GM19043 (cell line): ENCODE data around the gene FLRT3.

Experiments
- ATAC-seq: cut with Tn5 transposase; IDR thresholded peaks from one replicate; pipeline ENCODE4 v1.9.1; 2021; ENCODE audit warnings: low read depth; ENCODE audit not compliant: unreplicated experiment

Gene FLRT3

DNA sequence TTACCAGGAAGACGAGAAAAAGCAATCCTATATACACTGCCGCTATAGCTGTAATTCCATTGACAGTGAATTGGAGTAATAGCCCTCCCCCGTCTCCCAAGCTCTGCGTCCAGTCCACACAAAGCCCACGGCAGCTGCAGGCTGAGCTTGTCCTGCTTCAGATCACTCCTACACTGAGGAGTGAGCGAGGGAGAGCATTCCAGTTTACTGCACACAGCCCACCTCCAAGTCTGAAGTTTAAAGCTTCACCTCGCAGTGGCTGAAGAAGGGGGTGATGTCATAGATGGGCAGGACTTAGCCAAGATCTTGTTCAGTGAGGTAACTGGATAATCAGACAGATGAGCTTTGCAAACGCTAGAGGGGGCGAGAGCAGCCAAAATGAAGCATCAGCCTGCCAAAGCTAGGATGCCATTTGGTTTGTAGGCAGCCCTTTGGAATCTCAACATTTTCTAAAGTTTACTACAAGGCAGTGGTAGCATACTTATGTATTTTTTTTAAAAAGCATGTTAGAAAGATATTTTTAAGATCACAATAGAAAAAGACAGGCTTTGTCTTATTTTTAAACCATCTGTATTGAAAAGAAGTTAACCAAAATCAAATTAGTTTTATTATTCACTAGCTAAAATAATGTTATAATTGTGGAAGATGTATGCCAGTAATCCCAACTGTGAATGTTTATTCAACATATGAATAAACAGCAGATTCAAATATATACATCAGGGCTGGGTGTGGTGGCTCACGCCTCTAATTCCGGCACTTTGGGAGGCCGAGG lies at the start of gene FLRT3:
TSS of gene FLRT3 (minus strand) at position 213 of the 772 bp plus-strand sequence. CDS start 10,106 bp downstream, outside the sequence.
- peak; percentile 94 for ATAC-seq

DNA sequence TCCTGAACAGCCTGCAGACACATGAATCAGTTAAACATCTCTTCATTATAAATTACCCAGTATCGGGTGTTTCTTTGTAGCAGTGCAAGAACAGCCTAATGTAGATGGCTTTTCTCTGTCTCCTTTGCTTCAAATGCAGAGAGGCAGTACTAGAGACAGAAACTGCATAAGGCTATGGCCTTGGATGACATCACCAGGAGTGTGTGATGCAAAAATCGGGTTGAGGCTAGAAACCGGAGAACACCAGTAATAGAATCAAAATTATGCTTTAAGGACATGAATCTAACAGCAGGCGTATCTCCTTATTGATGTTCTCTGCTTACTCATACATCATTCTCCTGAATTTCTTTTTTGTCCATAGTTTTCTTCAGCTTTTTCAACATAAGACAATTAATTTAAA lies 49.3 kb upstream of the FLRT3 start:
- ATAC-seq, result no peak

DNA sequence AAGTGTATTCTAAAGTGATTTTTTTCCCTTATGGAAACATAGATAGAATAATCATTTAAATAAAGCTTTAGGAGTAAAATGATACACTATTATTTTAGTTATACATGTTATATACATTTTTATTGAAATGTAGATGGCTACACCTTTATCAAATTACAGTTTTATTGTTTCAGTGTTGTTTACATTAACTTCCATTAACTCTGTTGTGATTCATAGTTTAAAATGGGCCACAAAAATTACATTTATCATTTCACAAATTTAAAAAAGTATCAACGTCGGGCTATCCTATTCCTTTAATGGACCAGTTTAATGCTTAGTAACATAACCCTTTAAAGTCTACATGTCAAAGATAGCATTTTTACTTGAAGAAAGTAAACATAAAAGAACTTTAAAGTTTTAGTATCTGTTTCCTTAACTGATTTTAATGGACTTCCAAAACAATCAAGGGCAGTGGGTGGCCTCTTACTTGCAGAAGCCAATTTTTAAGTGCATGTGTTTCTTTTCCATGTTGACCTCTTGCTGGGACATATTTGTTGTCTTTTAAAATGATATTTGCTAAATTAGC lies 47.8 kb upstream of the FLRT3 start:
- ATAC-seq, result no peak

DNA sequence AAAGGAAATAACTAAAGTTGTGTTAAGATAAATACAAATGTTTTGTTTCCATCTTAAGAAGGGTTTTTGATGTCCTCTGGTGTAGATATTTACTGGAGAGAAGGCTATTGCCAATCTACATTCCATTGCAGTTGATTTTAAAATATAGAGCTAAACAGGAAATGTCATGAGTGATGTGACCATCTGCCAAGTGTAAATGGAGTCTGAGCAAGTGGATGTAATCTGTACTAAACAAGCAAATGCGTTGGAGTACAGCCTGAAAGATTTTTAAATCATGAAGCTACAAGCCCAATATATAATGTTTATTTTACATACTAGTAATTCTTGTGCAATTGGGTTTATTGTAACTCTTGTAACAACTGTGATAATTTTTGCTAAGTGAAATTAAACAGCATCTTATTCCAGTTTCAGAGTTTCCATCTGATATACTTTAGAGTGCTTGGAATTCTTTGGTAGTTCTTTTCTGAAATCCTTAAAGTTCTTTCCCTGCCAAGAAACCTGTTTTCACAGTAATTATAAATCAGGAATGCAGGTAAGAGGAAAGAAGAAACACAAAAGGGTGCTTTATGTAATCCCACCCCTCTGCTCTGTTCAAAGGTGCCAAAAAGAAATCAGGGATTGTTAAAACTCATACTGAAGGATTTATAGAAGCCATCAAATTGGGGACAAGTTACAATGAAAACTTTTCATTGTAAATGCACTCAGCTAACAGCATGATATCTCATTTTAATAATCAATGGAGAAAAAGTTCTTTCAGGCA lies 47.2 kb upstream of the FLRT3 start:
- ATAC-seq, result no peak

DNA sequence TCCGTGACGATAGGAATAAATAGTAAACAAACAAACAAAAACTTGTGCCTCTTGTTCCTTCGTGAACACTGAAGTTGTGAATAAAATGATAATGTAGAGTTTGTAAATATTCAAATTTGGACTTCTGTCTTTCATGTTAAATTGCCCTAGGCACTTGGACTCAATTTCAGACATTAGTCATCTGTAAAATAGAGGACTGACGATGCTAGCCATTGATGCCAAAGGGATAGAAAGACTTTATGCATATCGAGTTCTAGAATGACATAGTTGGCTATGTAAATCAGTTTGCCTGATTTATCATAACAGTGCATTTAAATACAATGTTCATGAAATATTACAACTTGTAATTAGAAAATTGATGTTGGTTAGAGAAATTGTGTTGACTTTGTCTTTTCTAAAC lies 45.9 kb upstream of the FLRT3 start:
- ATAC-seq, result no peak

DNA sequence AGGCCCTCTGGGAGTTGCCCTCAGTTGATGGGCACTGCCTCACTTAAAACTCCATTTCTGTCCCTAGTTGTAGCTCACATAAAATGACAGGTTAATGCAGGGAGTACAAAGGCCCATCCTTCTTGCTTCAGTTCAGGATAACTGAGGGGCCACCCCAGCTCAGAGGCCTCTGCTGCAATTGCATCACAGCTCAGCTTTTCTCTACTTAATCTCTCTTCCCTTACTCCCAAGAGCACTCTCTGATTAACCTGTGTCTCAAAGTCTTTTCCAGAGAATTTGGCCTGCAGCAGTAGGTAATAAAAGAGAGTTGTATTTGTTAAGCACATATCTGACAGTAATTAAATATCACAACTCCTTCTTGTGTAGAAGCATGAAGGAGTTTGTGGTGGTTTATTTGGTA lies 40.9 kb upstream of the FLRT3 start:
- no peak for ATAC-seq

DNA sequence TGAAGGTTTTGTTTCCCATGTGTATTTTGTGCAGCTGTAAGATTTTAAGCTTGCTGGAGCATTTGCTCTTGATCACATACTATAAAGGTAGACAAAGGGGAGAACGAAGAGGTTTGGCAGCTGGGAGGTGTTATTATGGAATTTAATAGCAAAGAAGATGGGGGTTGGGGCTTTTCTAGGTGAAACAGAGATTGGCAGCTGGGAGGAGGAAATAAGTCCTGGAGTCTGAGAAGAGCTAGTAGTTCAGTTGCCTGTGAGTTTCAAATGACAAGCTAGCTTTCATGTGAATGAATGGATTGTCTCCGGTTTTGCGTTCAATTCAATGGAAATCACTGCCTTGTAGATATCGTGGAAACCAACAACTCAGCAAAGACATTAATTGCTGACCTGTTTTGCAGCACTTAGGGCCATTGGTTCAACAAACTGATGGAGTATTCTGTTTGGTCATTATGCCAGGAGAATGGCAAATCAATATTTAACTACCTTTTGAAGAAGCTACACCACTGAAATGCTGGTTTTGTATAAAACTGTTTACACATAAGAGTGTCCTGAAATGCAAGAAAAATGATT lies 38.1 kb upstream of the FLRT3 start:
- ATAC-seq, result no peak

DNA sequence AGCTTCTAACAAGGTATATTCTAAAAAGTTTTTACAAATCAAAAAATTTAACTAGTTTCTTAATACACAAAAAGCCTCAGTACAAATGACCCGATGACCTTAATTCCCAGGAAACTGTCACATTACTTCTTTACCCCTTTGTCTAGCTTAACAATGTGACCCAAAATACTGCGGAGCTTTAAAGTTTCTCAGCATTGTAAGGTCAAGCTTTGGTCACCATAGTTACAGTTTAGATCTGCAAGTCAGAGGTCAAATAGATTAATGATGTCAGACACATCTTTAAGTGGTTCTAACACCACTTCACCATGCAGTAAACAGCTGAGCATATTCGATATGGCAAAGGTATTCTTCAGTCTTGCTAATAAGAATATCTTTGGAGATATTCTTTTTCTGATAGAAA lies 36.8 kb upstream of the FLRT3 start:
- ATAC-seq, result no peak

DNA sequence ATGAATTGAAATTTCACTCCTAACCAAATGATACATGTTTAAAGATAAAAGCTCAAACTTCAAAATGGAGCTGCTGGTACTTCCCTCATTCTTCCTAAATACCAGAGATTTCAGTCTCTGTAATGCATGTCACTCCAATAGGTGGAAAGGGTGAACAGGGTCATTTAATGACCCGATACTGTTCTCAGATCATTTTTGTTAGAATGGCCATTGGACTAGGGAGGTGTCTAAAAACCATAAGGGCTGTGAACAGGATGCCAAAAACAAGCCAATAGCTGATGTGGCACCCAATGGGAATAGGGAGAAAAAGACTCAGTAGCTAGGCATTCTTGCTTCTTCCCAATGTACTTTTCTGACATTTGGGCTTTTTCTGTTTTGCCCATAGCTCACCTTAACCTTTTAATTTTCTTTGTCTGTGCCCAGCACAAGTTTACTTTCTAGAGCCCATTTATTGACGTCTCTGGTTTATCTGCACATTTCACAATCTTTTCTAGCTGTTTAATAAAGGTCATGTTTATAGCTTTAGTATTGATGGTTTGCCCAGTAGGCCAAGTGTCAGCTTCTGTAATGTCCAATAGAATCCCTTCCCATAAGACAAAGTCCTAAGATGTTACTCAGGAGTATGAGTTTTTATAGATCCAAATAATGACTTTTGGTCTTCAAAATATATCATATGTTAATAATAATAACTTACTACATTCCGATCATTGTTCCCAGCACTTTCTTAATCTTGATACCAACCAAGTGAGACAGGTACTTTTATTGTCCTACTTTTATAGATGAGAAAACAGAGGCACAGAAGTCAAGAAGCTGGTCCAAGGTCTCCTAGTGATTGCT lies 24.3 kb upstream of the FLRT3 start:
- no peak for ATAC-seq

DNA sequence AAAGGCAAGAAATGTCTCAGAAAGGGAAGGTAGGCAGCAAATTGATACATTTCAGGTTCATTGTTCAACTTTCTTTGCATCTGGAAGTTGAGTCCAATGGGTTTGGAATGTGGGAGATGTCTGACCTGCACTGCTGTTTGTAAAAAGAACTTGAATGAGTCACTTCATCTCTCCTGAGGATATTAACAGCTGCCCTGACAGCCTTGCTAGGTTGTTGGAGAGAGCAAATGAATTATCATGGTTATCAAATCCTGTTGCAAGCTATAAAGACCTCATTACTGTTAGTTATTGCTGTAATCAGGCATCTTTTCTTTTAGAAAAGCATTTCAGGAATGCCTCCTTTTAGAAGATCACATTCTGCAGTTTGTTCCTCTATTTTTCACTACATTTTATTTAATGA lies 23.0 kb upstream of the FLRT3 start:
- no peak for ATAC-seq

DNA sequence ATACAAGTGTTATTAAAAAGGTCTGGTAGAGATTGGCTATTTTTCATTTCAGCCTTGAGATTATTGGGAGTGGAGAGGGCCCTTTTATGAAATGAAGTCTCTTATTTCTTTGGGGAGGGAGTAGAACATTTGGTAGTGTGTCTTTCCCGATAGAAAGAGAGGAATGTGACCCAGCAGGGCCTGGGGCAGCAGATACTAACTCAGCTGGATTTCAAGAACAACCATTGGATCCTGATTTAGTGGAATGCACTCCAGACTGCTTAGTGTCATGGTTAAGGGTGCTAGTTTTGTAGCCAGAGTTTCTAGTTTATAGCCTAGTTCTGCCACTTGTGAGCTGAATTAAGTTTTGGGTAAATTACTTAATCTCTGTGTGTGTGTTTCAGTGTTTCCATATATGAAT lies 18.4 kb upstream of the FLRT3 start:
- ATAC-seq, result no peak

DNA sequence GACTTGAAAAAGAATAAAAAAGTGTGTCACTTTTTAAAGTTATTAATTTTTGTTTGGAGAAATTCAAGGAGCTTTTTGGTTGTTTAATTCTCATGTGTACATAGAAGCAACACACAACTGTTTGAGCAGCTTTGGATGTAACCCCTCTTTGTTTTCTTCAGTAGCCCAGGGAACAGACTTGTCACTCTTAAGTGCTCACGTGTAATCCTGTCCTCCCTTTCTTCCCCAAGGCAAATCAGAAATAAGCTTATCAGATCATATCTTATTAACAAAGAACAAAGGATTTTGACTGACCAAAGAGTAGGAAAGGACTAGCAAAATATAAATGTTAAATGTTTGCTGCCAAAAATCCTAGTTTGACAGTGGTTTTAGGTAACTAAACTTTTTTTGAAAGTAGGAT lies 7.3 kb upstream of the FLRT3 start:
- ATAC-seq, result no peak

DNA sequence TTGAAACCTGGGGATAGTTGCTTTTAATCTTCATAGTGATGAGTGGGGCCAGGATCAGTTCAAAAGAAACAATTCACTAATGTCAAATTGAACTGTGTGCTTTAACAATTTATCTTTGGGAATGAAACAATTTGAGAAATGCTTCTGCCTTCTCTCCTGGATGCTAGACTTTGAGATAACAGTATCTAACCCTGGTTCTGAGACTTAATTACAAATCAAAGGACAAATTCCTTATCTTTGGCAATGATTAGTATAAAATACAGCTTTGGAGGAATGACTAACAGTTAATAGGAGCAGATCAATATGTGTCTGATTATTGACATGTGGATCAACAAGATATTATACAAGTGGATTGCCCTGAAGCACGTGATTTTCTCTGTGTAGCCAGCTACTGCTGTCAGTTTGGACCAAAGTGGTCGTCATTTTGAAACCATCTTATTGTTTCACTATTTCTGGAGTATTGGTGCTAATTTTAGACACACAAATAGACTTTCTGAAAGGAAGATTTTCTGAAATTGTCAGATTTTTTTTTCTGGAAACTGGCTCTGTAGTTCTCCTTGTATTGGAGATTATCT lies 6.2 kb upstream of the FLRT3 start:
- no peak for ATAC-seq

DNA sequence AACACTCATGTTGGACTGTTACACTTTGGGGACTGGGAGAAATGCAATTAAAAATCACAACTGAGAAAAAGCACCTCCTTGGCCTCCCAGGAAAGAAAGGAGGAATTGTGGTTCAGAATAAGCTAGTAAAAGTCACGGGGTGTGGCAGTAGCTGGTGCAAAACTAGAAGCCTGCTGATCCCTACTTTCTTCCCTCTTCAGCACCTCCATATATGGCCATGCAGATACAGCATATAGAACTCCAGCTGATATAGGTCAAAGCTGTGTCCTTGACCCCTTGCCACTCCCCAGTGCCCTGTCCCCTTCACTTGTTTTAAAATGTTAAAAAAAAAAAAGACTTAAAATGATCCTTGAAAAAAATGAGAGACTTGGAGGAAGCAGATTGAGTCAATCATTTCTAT lies 5.5 kb upstream of the FLRT3 start:
- no peak for ATAC-seq

DNA sequence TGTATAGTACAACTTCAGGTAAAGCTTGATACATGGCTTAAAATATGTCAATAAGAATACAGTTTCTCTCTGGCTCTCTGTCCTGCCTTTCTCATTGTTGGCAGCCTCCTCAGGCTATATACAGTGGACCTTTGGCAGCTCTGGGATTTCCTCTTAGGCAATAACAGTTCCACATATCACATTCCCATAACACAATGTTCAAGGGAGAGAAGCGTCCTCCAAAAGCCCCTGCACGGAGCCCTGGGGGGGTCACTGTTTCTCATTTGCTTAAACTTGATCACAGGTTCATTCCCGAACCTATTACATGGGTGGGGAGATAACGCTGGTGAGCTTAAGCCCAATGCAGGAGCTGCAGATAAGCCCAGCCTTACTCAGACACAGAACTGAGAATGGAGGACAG lies 4.4 kb upstream of the FLRT3 start:
- no peak for ATAC-seq

DNA sequence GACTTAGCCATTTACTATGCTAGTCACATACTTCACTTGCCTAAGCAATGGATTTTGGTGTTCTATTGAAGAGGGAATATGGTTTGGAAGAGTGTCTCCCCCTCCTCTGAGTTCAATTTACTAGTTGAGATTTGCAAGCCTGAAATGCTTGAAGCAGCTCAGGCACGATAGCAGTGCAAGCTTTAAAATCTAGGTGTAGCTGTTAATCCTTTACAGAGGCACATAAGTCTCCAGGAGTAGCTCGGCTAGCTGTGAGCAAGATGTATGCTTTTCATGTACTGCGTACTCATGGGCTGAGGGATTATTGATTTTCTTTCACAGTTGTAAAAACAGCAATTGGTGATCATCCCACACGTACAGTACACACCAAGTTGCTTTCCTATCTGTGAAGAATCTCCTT lies 726 bp downstream of the FLRT3 start:
- ATAC-seq, result no peak

DNA sequence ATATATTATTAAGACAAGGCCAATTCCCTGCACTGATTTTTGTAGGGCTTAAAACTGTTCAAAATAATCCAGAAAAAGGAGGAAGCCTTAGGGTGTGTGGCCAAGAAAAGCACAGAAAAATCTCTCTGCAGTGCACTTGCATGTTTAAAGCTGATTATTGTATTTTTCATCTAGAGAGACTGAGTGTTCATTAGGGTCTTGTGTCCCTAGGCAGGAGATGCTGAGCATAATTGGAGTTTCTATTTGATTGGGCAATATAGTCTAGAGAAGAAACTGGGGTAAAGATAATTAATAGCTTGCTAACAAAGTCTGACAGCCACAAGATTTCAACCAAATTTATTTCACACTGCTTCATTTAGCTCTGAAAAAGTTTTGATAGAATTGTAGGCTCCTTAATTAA lies 2.4 kb downstream of the FLRT3 start:
- no peak for ATAC-seq

DNA sequence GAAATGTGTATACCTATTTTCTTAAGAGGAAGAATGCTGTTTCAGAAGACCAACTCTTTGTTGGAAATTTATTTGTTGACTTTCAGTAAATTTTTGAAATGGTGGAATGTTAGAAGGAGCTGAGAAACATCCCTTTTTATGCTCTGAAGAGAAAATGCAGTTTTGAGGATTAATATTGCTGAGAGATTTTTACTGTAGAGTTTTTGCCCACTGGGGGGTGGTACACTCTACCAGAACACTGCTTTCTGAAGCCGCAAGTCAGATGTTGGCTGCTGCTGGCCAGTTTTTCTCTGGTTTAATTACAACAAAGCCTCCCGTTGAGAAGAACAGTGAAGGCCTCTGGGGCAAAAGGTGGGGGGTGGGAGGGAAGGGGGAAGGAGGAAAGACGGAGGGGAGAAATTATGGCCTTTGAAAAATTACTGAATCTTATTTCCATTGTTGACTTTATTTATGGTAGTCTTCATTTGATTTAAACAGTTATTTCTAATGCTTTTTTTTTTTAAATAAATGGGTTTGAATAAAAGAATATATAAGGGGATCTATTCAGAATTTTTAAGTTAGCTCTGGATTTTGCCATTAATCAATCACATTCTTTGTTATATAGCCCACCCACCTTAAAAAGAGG lies 3.0 kb downstream of the FLRT3 start:
- no peak for ATAC-seq

DNA sequence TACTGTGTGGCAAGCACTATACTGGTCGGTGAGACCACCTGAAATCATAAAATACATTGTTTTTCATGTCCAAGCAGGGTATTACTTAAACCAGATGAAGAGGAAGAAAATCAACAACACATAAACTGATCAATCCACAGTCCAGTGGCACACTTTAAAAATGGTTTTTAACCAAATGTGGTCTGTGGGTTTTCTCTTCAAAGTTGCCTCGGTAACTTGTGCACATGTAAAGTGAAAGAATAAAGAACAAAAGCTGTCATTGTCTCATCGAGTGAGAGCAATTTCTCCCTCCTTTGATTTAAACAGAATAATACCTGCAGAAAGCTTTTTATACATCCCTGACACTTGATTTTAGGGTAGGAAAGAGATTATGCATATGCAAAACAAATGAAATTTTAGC lies 3.7 kb downstream of the FLRT3 start:
- ATAC-seq, result no peak

DNA sequence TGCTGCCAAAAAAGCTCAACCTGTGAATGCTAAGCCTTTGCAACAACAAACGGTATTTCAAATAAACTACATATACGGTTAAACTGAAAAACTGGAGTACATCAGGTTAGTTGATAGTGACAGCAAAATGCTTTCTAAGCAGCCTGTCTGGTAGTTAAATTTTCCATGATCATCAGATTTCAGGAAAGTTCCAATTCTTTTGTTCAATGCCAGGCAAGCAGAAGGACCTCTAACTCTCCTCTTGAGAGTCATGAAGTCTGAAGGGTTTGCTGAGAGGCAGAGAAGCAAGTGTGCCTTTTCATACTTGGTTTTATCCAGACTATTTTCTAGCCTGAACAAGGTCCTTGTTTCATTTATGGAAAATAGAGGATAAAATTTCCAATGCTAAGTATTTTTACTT lies 4.5 kb downstream of the FLRT3 start:
- no peak for ATAC-seq
